ENCODE data around the gene PEX14. TPM values are rescaled to one million over a fixed set of nuclear protein-coding genes. Genes with fewer than 3 reads are reported as not detected.
A peak's percentile ranks its signal among the peaks of the same experiment; 100 is the strongest.

PEX14 gene
- total RNA-seq, 4 donors from 2014 or later, result 16.3 to 29.7 (median 26.2) TPM

GRCh38 chr1:10639775-10640578, 165.2 kb downstream of the PEX14 start:
- H3K27me3 ChIP-seq, result no peaks in the 10 kb centered on the region
- H3K4me1 ChIP-seq, result peaks cover 0 to 7% (median 0%) of the 10 kb centered on the region in 4 donors
- H3K4me3 ChIP-seq, result no peak overlapping the region
- no peak for DNase-seq
- H3K36me3 ChIP-seq, result peaks cover 0 to 64% (median 0%) of the 10 kb centered on the region in 3 donors
- peak overlapping the region in 1 of 4 donors; percentile 17 for H3K27ac ChIP-seq
- H3K9me3 ChIP-seq, result no peaks in the 10 kb centered on the region
- no peak for TF ChIP-seq POLR2A (IDR thresholded peaks at IDR 0.05)
- TF ChIP-seq, protein P1, sequence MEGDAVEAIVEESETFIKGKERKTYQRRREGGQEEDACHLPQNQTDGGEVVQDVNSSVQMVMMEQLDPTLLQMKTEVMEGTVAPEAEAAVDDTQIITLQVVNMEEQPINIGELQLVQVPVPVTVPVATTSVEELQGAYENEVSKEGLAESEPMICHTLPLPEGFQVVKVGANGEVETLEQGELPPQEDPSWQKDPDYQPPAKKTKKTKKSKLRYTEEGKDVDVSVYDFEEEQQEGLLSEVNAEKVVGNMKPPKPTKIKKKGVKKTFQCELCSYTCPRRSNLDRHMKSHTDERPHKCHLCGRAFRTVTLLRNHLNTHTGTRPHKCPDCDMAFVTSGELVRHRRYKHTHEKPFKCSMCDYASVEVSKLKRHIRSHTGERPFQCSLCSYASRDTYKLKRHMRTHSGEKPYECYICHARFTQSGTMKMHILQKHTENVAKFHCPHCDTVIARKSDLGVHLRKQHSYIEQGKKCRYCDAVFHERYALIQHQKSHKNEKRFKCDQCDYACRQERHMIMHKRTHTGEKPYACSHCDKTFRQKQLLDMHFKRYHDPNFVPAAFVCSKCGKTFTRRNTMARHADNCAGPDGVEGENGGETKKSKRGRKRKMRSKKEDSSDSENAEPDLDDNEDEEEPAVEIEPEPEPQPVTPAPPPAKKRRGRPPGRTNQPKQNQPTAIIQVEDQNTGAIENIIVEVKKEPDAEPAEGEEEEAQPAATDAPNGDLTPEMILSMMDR (IDR thresholded peaks at IDR 0.05), result no peak

DNA sequence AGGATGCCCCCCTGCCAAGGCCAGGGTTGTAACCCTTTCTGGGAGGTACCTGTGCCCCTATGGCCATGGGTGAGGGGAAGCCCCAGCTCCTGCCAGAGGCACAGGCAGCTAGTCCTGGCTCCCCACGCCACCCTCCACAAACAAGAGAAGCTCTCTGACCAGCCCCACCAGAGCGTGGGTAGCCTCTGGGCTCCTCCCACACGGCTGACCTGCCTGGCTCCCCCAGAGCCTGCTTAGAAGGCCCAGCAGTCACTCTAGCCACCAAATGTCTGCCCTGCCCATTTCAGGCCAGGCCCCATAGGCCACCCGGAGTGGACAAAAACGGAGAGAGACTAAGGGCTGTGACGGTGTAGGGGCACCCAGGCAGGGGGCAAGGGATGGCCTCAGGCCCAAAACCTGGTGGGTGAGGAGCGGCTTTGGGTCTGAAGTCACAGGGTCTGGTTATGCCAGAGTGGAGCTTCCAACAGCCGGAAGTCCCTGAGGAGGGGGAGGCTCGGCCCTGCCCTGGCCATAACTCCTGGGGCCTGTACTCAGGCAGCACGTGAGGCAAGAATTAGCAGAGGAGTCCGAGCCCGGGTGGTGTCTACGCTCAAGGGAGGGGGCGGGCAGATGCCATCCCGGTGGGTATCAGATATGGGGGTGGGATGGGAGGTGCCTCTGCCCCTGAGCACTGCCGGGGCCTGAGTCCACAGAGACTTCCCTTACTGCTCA, 166.2 kb downstream of the PEX14 start:
- no peaks in the 10 kb centered on the region for H3K9me3 ChIP-seq
- H3K4me3 ChIP-seq, result no peak overlapping the region
- H3K36me3 ChIP-seq, result peaks cover 0 to 74% (median 0%) of the 10 kb centered on the region in 3 donors
- no peak for DNase-seq
- peaks cover 0 to 4% (median 0%) of the 10 kb centered on the region in 4 donors for H3K4me1 ChIP-seq
- H3K27ac ChIP-seq, result peak overlapping the region in 1 of 4 donors; percentile 45
- H3K27me3 ChIP-seq, result no peaks in the 10 kb centered on the region
- TF ChIP-seq, protein P1 (IDR thresholded peaks at IDR 0.05), result no peak
- TF ChIP-seq POLR2A (IDR thresholded peaks at IDR 0.05), result no peak

- TF ChIP-seq, protein P1 (IDR thresholded peaks at IDR 0.05), result no peak
- no peak for TF ChIP-seq POLR2A (IDR thresholded peaks at IDR 0.05)
- H3K27me3 ChIP-seq, result no peaks in the 10 kb centered on the region
- no peak overlapping the region for H3K27ac ChIP-seq
Observed at GRCh38 chr1:10641976-10642375, 167.2 kb downstream of the PEX14 start.

GRCh38 chr1:10642403-10643080, 167.8 kb downstream of the PEX14 start:
- DNase-seq, result no peak
- H3K27me3 ChIP-seq, result no peaks in the 10 kb centered on the region
- H3K4me1 ChIP-seq, result peaks cover 0 to under 1% (median 0%) of the 10 kb centered on the region in 4 donors
- TF ChIP-seq POLR2A (IDR thresholded peaks at IDR 0.05), result no peak
- TF ChIP-seq, protein P1 (IDR thresholded peaks at IDR 0.05), result no peak
- no peaks in the 10 kb centered on the region for H3K9me3 ChIP-seq
- no peak overlapping the region for H3K4me3 ChIP-seq
- no peak overlapping the region for H3K27ac ChIP-seq
- H3K36me3 ChIP-seq, result peaks cover 0 to 83% (median 0%) of the 10 kb centered on the region in 3 donors

More at GRCh38 chr1:10641976-10642375, 167.2 kb downstream of the PEX14 start:
- H3K36me3 ChIP-seq, result peaks cover 0 to 82% (median 0%) of the 10 kb centered on the region in 3 donors
- peaks cover 0 to 4% (median 0%) of the 10 kb centered on the region in 4 donors for H3K4me1 ChIP-seq
- no peak for DNase-seq
- H3K4me3 ChIP-seq, result no peak overlapping the region
- H3K9me3 ChIP-seq, result no peaks in the 10 kb centered on the region

GRCh38 chr1:10643607-10644306, 169.0 kb downstream of the PEX14 start:
- H3K27ac ChIP-seq, result no peak overlapping the region
- no peak for DNase-seq
- peaks cover 0 to 86% (median 0%) of the 10 kb centered on the region in 3 donors for H3K36me3 ChIP-seq

More at GRCh38 chr1:10643607-10644306, 169.0 kb downstream of the PEX14 start:
- no peaks in the 10 kb centered on the region for H3K27me3 ChIP-seq
- H3K4me1 ChIP-seq, result peaks cover 0 to 3% (median 0%) of the 10 kb centered on the region in 4 donors
- no peaks in the 10 kb centered on the region for H3K9me3 ChIP-seq
- TF ChIP-seq POLR2A (IDR thresholded peaks at IDR 0.05), result no peak
- TF ChIP-seq, protein P1 (IDR thresholded peaks at IDR 0.05), result no peak
- H3K4me3 ChIP-seq, result no peak overlapping the region
